ENCODE data around the gene ANTXR2.
"Not testable (repeated sequence)": the region's sequence is repeated elsewhere in the genome, so short reads cannot be mapped to it uniquely, and the experiment has no call there.

Gene ANTXR2

DNA sequence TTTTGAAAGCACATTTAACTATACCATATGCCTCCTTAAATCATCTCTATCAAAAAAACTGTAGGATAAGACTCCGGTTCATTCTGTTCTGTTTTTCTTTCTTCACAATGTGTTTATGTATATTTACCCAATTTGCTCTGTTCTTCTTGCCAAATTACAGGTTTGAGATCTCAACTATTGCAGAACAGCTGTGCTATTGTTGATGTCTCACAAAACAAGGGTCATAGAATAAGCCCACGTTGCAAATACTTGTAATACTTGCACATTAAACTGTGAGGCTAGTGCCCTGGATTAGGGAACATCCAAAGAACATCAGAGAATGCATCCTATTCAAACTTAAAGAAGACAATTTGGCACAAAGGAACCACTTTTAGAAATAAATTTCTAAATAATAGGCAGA, 45.4 kb downstream of the ANTXR2 start:
- in situ Hi-C loops (cut with MboI; ENCODE audit: low sequenced_read_pairs) = no loop called here

DNA sequence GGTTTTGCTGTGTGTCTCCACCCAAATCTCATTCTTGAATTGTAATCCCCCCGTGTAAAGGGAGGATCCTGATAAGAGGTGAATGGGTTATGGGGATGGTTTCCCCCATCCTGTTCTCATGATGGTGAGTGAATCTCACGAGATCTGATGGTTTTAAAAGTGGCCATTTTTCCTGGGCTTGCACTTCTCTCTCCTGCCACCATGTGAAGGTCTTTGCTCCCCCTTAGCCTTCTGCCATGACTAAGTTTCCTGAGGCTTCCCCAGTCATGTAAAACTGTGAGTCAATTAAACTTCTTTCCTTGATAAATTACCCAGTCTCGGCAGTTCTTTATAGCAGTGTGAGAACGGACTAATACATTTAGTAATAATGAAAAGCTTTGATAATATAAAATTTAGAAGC, 46.9 kb downstream of the ANTXR2 start:
- in situ Hi-C loops (cut with MboI; ENCODE audit: low sequenced_read_pairs) = no loop called here

DNA sequence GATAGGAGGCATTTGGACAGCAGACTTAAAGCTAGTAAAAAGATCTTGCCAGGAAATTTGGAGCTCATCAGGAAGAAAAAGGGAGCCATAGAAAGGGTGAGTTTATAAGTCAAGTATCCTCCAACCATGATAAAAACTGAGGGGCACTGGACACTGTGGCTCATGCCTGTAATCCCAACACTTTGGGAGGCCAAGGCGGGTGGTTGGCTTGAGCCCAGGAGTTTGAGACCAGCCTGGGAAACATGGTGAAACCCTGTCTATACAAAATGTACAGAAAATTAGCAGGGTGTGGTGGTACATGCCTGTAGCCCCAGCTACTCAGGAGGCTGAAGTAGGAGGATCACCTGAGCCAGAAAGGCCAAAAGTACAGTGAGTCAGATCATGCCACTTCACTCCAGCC, 48.7 kb downstream of the ANTXR2 start:
- in situ Hi-C loops (cut with MboI; ENCODE audit: low sequenced_read_pairs) = no loop called here

DNA sequence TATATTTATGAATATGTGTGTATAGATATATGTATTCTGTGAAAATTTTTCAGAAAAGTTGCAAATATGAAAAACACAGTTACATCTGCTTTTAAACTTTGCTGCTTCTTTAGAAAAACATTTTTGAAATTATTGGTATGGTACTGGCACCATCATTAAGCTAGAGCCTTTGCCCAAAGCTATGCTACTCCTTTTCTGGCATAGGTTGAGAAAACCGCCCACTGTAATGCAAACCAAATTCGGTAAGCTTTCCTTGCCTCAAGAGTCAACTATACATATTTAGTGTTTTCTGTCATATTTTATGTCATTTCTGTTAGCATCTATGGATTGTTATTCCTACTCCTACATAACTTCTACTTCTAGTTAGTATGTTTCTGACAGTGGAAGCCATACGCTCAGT, 50.7 kb downstream of the ANTXR2 start:
- in situ Hi-C loops (cut with MboI; ENCODE audit: low sequenced_read_pairs) = no loop called here

DNA sequence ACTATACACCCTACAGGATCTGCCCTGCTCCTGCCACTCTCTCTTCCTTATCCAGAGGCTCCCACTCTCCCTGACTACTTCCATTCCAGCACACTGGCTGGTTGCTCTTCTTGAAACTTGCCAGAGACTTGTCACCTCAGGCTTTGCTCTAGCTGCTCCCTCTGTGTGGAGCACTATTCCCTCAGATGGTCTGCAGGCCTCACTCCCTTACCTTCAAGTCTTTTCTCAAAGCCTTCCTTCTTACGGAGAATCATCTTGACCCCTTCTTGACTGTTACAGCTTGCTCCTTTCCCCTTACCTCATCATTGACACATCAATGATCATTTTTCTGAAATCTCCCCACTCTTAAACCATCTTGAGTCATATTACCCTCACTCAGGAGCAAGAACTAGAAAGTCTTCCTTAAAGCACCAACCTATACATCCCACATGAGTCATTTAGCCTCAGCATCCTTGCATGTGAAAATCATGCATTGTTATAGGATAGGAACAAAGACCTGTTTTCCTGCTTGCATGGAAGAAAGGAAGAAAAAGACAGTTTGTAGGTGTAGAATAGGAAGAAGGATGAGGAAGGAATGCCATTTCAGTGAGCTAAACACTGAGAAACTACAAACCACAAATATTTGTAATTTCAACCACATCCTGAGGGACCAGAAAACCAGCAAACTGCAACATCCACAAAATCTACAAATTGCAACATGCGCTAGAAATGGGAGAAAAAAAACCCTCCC, 55.7 kb downstream of the ANTXR2 start:
- in situ Hi-C loops (cut with MboI; ENCODE audit: low sequenced_read_pairs) = no loop called here

DNA sequence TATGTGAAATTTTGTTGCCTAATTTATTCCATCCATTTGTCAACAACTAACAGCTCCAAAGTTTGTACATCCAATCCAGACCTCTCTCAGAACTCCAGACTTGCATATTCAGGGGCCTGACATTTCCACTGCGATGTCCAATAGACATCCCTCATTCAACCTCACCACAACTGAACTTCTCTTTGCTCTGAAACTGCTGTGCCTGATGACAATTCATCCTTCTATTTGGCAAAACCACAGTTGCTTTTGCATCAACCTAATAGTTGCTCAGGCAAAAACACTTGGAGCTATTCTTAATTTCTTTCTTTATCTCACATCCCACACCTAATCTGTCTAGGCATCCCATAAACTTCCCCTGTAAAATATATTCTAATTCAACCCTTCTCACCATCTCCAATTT, 56.5 kb downstream of the ANTXR2 start:
- in situ Hi-C loops (cut with MboI; ENCODE audit: low sequenced_read_pairs) = no loop called here

DNA sequence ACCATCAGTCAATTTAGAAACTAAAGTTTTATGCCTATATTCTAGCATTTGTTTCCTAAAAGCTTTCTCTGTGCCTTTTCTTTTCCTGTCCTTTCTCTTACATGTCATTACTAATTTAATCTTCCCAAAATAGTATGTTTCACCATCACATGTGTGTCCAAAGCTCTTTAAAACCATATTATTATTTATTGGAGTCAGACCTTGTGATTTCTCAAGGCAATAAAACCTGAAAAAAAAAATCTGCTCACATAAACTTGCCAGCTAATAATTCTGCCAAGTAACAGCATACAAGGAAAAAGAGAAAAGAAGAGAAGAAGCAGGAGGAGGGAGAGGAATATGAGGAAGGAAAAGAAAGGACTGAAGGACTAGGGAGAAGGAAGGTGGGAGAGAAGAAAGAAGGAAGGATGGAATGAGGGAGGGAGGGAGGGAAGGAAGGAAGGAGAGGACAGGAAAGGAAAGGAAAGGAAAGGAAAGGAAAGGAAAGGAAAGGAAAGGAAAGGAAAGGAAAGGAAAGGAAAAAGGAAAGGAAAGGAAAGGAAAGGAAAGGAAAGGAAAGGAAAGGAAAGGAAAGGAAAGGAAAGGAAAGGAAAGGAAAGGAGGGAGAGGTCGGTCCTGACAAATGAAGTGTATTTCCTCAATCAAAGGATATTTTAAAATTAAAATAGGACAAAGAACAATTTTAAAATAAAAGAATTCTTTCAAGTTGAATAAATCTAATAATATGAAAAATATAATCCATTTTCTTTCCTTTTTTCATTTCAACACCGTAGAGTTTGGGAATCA, 57.4 kb downstream of the ANTXR2 start:
- in situ Hi-C loops (cut with MboI; ENCODE audit: low sequenced_read_pairs) = no loop called here

DNA sequence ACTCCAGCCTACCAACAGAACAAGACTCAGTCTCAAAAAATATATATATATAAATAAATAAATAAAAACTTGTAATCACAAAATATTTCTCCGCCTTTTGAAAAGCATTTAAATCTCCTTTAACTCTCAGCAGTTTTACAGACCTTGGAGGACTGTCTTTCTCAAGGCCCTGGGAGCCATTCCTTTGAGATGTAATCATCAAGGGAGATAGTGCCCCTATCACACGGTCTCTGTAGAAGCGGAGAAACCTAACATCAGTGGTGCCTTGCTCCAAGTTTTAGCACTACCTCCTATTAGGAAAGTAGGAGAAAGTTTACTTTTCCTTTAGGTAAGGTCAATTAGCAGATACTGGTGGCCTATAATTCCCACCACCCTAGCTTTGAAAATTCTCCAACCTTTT, 58.5 kb downstream of the ANTXR2 start:
- in situ Hi-C loops (cut with MboI; ENCODE audit: low sequenced_read_pairs) = no loop called here

DNA sequence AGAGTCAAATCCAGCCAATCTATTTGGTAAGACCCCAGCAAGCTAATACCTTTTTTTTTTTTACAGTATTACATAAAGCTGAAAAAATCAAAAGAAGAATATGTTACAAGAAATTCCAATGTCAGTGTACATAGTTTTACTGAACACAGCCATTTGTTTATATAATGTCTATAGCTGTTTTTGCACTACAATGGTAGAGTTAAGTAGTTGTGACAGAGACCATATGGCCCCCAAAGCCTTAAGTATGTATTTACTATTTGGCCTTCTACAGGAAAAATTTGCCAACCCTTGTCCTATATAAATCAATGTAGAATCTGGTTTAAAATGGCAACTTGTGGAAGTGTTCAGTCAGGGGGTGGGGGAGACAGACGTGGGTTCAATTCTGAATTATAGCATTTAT, 60.7 kb downstream of the ANTXR2 start:
- in situ Hi-C loops (cut with MboI; ENCODE audit: low sequenced_read_pairs) = no loop called here

DNA sequence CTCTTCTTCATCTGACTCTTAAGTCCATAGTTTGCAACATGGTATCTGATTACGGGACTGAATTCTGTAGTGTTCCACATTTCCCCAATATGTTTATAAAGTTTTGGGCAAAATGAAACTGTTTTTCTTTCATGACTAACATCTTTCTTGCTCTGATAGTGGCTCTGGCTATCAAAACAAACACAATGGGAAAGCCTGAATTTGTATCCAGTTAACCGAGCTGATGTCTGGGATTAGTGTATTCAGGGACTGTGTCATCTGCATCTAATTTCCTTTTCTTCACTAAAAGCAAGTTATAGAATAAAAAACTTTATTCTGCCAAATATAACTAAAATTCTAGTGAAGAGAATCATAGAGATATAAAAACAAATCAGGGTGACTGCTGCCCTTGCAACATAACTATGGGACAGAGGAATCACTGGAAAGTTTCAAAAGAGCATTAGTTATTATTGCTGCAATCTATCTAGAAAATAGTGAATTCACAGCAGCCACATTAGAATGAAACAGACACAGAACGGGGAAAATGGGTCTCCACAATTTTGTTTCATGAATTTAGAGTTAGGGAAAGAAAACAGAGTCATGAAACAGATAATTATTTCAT, 61.3 kb downstream of the ANTXR2 start:
- in situ Hi-C loops (cut with MboI; ENCODE audit: low sequenced_read_pairs) = no loop called here

DNA sequence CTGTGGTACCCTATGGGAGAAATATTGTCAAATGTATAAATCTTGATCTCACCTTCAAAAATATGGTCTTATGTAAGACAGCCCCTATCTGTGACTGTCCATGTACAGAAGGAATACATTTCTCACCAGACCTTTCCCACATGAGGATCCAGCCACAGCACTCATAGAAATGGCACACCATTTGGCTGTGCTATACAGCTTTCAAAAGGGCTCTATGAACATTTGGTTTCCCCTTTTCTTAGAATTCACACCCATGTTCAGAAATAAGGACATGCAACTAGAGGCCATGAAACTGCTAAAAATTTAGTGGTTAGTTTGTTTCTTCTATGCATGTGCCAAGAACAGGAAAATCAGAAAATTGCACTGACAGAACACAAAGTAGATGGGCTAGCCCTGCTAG, 62.7 kb downstream of the ANTXR2 start:
- in situ Hi-C loops (cut with MboI; ENCODE audit: low sequenced_read_pairs) = no loop called here

DNA sequence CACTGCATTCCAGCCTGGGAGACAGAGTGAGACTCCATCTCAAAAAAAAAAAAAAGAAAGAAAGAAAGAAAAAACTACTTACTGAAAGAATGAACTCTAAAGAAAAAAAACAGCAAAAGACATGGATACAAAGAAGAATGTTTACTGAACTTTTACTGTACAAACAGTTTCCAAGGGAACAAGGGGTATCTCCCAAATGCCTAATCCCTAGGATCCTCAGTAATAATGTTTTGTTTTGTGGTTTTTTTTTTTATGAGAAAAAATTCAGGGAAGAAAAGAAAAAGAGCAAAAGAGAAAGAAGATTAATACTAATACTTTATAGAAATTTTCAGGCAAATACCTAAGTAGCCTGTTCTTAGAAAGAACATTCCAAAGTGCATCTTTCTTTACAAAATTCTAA, 63.2 kb downstream of the ANTXR2 start:
- in situ Hi-C loops (cut with MboI; ENCODE audit: low sequenced_read_pairs) = no loop called here

DNA sequence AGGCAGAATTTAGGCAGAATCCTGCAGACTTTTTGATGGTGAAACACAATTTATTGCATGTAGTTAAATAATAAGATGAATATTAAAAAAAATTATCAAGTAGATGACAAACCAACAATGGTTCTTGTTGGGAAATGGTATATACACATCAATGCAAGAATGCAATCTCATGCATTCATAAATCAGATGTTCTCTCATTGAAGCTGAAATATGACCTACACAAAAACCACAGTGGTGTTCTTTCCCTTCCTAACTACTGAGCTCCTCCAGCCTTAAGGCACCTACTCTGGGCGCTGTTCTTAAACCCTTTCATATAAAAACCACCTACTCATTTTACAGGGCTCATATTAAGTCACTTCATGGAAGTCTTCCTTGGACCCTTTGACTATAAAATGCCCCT, 64.1 kb downstream of the ANTXR2 start:
- in situ Hi-C loops (cut with MboI; ENCODE audit: low sequenced_read_pairs) = no loop called here

DNA sequence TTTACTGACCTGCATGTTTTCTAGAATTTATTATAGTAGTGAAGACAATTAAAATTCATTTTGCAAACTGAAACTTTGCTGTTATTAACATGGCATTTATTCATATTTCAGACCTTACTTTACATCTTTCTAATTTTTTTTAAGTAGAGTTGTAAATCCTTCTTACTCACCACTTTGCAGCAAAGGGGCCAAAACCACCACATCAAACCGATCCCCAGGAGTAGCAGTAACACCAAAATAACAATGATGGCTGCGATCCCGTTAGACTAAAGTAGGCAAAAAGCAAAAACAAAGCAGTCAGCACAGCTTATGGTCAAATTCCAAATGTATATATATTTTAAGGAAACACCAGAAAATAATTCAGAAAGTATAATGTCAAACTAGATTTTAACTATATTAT, 64.7 kb downstream of the ANTXR2 start:
- in situ Hi-C loops (cut with MboI; ENCODE audit: low sequenced_read_pairs) = no loop called here

DNA sequence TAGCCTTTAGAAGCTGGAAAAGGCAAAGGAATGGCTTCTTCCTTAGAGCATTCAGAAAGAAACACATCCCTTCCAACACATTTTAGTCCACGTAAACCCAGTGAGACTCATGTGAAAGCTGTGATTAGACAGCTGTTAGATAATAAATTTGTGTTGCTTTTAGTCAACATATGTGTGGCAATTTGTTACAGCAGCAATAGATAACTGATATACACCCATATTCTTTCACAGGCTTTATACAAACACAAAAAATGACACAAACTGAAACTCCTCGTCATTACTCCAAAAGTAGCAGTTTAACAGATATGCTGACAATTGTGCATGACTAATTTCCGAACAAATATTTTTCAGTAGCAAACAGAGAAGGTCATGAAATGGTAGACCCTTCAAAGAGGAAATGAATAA, 65.3 kb downstream of the ANTXR2 start:
- in situ Hi-C loops (cut with MboI; ENCODE audit: low sequenced_read_pairs) = no loop called here

DNA sequence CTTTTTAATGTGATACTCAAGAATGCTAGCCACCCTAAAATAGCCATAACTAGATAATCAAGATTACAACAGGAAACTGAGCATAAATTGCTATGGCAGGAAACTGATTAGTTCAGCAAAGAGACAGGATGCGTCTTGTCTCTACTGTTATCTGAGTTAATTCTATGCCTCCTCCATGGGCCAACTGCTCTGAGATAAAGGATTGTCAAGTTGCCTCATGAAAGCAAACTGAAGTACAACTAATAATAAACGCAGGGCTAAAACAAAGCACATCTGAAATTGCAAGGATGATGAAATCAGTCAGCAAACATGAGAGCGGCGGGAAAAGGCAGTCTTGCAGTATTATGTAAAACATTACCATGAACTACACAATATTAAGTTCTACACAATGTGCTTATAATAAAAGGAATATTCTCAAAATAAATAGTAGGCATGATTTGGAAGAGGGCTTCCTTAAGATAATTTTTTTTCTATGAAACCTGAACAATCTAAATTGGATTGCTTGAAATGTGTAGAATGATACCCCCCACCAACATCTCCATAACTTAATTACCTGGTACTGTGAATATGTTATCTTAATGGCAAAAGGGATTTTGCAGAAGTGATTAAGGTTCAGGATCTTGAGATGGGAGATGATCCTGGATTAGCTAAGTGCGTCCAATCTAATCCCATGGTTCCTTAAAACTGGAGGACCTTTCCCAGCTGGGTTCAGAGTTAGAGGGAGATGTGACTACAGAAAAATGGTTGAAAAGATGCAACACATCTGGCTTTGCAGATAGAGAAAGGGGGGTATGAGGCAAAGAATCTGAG, 65.9 kb downstream of the ANTXR2 start:
- in situ Hi-C loops (cut with MboI; ENCODE audit: low sequenced_read_pairs) = no loop called here

DNA sequence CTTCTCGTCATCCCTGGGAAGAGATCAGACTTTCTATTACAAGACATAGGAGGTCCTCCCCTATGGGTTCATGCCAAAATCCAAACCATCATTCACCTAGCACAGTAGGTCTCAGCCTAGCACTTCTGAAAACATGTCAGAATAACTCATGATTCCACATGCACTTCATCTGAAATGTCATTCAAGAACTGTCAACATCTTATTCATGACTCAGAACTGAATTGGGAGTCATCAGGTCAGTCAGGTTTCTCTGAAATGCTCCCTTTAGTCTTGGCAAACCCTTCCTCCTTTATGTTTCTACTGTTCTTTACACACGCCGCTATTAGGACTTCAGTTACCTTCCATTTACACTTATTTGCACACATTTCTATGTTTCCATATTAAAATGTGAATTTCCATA, 67.2 kb downstream of the ANTXR2 start:
- in situ Hi-C loops (cut with MboI; ENCODE audit: low sequenced_read_pairs) = no loop called here

DNA sequence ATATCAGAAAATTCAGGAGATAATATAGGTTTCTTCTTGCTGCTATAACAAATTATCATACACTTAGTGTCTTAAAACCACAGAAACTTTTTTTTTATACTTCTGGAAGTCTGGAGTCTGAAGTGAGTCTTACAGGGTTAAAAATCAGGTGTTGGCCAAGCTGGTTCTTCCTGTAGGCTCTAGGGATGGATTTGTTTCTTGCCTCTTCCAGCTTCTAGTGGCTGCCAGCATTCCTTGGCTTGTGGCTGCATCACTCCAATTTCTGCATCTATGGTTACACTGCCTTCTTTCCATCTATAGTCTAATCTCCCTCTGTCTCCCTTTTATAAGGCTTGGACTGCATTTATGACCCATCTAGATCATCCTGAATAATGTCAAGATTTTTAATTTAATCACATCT, 68.7 kb downstream of the ANTXR2 start:
- in situ Hi-C loops (cut with MboI; ENCODE audit: low sequenced_read_pairs) = no loop called here

DNA sequence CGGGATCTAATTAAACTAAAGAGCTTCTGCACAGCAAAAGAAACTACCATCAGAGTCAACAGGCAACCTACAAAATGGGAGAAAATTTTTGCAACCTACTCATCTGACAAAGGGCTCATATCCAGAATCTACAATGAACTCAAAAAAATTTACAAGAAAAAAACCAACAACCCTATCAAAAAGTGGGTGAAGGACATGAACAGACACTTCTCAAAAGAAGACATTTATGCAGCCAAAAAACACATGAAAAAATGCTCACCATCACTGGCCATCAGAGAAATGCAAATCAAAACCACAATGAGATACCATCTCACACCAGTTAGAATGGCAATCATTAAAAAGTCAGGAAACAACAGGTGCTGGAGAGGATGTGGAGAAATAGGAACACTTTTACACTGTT, 70.5 kb downstream of the ANTXR2 start:
- in situ Hi-C loops (cut with MboI; ENCODE audit: low sequenced_read_pairs) = not testable (repeated sequence)

DNA sequence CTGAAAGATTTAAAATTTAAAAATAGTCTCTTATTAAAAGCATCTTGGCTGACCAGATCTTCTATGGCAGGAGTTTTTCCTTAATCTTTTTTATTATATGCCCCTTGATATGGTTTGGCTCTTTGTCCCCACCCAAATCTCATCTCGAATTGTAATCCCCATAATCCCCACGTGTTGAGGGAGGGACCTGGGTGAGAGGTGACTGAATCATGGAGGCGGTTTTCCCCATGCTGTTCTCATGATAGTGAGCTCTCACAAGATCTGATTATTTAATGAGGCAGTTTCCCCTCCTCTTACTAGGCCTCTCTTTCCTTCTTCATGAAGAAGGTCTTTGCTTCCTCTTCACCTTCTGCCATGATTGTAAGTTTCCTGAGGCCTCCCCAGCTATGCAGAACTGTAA, 74.0 kb downstream of the ANTXR2 start:
- in situ Hi-C loops (cut with MboI; ENCODE audit: low sequenced_read_pairs) = not testable (repeated sequence)

DNA sequence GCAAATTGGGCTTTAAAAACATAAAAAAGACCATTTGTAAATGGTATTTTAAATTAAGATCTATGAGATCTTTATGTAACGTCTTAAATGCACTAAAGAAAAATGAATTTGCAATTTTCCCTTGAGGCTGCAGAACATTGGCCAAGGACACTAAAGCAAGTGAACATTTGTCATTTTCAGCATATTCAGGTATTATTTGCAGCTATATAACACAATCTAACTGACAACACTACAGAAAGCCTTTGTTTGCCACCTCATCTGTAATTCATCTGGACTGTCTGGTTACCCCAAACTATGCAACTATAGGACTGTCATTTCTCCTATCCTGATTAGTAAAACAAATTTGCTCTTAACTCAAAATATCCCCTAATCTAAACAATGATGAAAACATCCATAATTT, 74.8 kb downstream of the ANTXR2 start:
- in situ Hi-C loops (cut with MboI; ENCODE audit: low sequenced_read_pairs) = no loop called here
